Caco-2 (cell line): ENCODE data around the gene PRPF19. TPM values are rescaled to one million over a fixed set of nuclear protein-coding genes. Genes with fewer than 3 reads are reported as not detected.

ENCODE experiments used
- BruUV-seq: library from RNA; stranded (reverse); fragments of 400-500 nt; replicated peaks from 2 replicates; lab custom pipeline; 2021; lab: Mats Ljungman, UMichigan
- CTCF ChIA-PET: fragments of 300-600 bp; sonication (Branson Sonifier 250); formaldehyde crosslinking; loops from one replicate; lab custom pipeline; 2022; ENCODE audit warnings: antibody characterized with exemption; lab: Charles Lee
- POLR2A ChIA-PET: fragments of 300-600 bp; sonication (Branson Sonifier 250); formaldehyde crosslinking; loops from one replicate; lab custom pipeline; 2022; ENCODE audit warnings: antibody characterized with exemption; lab: Charles Lee
- DNase-seq, 2 experiments: peaks; one replicate each; pipeline versions ENCODE4 v3.0.0 to v3.0.0-alpha.2; 2020 to 2022
- H3K27me3 ChIP-seq: replicated peaks from 2 replicates; pipeline ENCODE4 v1.6.0; 2011; ENCODE audit warnings: low read length; ENCODE audit not compliant: control insufficient read depth, insufficient read depth
- H3K36me3 ChIP-seq: 2 replicates; pipeline ENCODE4 v1.5.1; 2011; ENCODE audit warnings: low read length; ENCODE audit not compliant: control insufficient read depth, insufficient read depth
- H3K4me1 ChIP-seq: fragments of 250-450 bp; sonication (Bioruptor Pico); 2 replicates; pipeline ENCODE4 v1.5.1; 2020; ENCODE audit warnings: mild to moderate bottlenecking
- H3K4me3 ChIP-seq: 2 replicates; pipeline ENCODE4 v1.5.1; 2011; ENCODE audit warnings: low read depth, mild to moderate bottlenecking, control low read depth, low read length
- H3K9me3 ChIP-seq: fragments of 250-450 bp; sonication (Bioruptor Pico); 2 replicates; pipeline ENCODE4 v1.5.1; 2020; ENCODE audit warnings: mild to moderate bottlenecking, moderate library complexity
- H3K27ac Mint-ChIP-seq: one replicate; pipeline ENCODE4 v1.8.0; 2022; ENCODE audit warnings: mixed read lengths; ENCODE audit not compliant: unreplicated experiment
- H3K27me3 Mint-ChIP-seq: one replicate; pipeline ENCODE4 v1.8.0; 2022; ENCODE audit warnings: mixed read lengths; ENCODE audit not compliant: insufficient read depth, unreplicated experiment
- H3K36me3 Mint-ChIP-seq: one replicate; pipeline ENCODE4 v1.8.0; 2022; ENCODE audit warnings: mild to moderate bottlenecking, mixed read lengths; ENCODE audit not compliant: insufficient read depth, unreplicated experiment
- H3K4me1 Mint-ChIP-seq: one replicate; pipeline ENCODE4 v1.8.0; 2022; ENCODE audit warnings: low read depth, mixed read lengths; ENCODE audit not compliant: unreplicated experiment
- H3K4me3 Mint-ChIP-seq: one replicate; pipeline ENCODE4 v1.8.0; 2022; ENCODE audit warnings: mild to moderate bottlenecking, moderate library complexity, mixed read lengths; ENCODE audit not compliant: unreplicated experiment
- H3K9me3 Mint-ChIP-seq: one replicate; pipeline ENCODE4 v1.8.0; 2022; ENCODE audit warnings: mixed read lengths; ENCODE audit not compliant: unreplicated experiment
- CTCF ChIP-seq, 2 experiments: fragments of 200-600 bp in 1 of 2; IDR thresholded peaks; 1 replicate in 1 of 2; 2 replicates in 1 of 2; pipeline versions ENCODE4 v1.5.1 to v1.8.0; 2011 to 2022; ENCODE audit warnings: antibody characterized with exemption in 1 of 2, control low read depth in 1 of 2, inconsistent platforms in 1 of 2, low read depth in 1 of 2, low read length in 1 of 2, mild to moderate bottlenecking in 1 of 2, moderate library complexity in 1 of 2; ENCODE audit not compliant: insufficient read depth in 1 of 2, severe bottlenecking in 1 of 2, unreplicated experiment in 1 of 2
- intact Hi-C: fragments of 100-400 bp; cut with micrococcal nuclease; formaldehyde crosslinking; loops from one replicate; pipeline ENCODE4 v1.10.0; 2022; ENCODE audit not compliant: unreplicated experiment
- total RNA-seq: library from RNA; stranded (reverse); gene quantifications from 2 replicates; pipeline ENCODE4 v1.2.3, GENCODE V29; 2022

The PRPF19 gene
- total RNA-seq, 1 experiment from 2014 or later = 183 TPM

GRCh38 chr11:60854140-60854846 lies 52.1 kb downstream of the PRPF19 start:
- TF ChIP-seq CTCF (IDR thresholded peaks at IDR 0.05; ENCODE audit: insufficient read depth in 1 of 2, low read depth in 1 of 2, low read length in 1 of 2, severe bottlenecking in 1 of 2, unreplicated experiment in 1 of 2) = no peak
- POLR2A ChIA-PET = interaction anchor here (0.7 kb wide), 1 partner anchor 36 kb away, joined by 4 read pairs; no protein-coding TSS in a partner anchor
- no peaks in the 10 kb centered on the region for H3K9me3 Mint-ChIP-seq
- H3K4me3 Mint-ChIP-seq = no peak overlapping the region
- intact Hi-C loops = no loop called here
- CTCF ChIA-PET = no interaction called here
- Histone ChIP-seq H3K27me3 (no peaks in the 10 kb centered on the region), H3K9me3 (no peaks in the 10 kb centered on the region), H3K36me3 (peaks cover 4% of the 10 kb centered on the region), H3K4me1 (peaks cover 20% of the 10 kb centered on the region), H3K4me3 (no peak overlapping the region)
- H3K4me1 Mint-ChIP-seq = peaks cover 9% of the 10 kb centered on the region
- H3K36me3 Mint-ChIP-seq = peaks cover 22% of the 10 kb centered on the region
- no peak for DNase-seq
- no peak overlapping the region for H3K27ac Mint-ChIP-seq
- BruUV-seq = no TSS peak
- no peaks in the 10 kb centered on the region for H3K27me3 Mint-ChIP-seq

- H3K9me3 ChIP-seq = no peaks in the 10 kb centered on the region
- Mint-ChIP-seq H3K36me3 (peaks cover 28% of the 10 kb centered on the region), H3K27ac (no peak overlapping the region), H3K4me1 (peaks cover 9% of the 10 kb centered on the region), H3K27me3 (no peaks in the 10 kb centered on the region), H3K9me3 (no peaks in the 10 kb centered on the region), H3K4me3 (peak overlapping the region; percentile 67)
- H3K4me3 ChIP-seq = peak overlapping the region; percentile 57
- TF ChIP-seq CTCF (IDR thresholded peaks at IDR 0.05; ENCODE audit: insufficient read depth in 1 of 2, low read depth in 1 of 2, low read length in 1 of 2, severe bottlenecking in 1 of 2, unreplicated experiment in 1 of 2) = no peak
- ChIA-PET CTCF (interaction anchor here (0.6 to 1.8 kb wide), 4 partner anchors 9 to 78 kb away, joined by 3 to 16 read pairs (median 4); no protein-coding TSS in a partner anchor), POLR2A (interaction anchor here (0.7 to 0.9 kb wide), 2 partner anchors 37 to 61 kb away, joined by 3 to 4 read pairs; partner anchors contain the start of gene TMEM109)
- H3K4me1 ChIP-seq = peaks cover 20% of the 10 kb centered on the region
- BruUV-seq = TSS peak; percentile 10
- intact Hi-C loops = loop anchor here (1.0 kb wide), 1 partner anchor 10 kb away; no protein-coding TSS in a partner anchor
- H3K36me3 ChIP-seq = peaks cover 4% of the 10 kb centered on the region
- DNase-seq = no peak
- no peaks in the 10 kb centered on the region for H3K27me3 ChIP-seq
Measured at GRCh38 chr11:60852982-60853950, 53.1 kb downstream of the PRPF19 start.
